GM18526 (cell line): ENCODE measurements around the gene KLK13.

ENCODE experiments used
- POLR2A ChIP-seq: IDR thresholded peaks from 3 replicates; pipeline ENCODE4 v1.6.1; 2011; ENCODE audit not compliant: insufficient read length; ENCODE audit errors: extremely low read depth

The KLK13 gene

GRCh38 chr19:51047031-51047335 is 17.9 kb downstream of the KLK13 start:
- no peak for TF ChIP-seq POLR2A

- TF ChIP-seq POLR2A = no peak
Observed at GRCh38 chr19:51044327-51044726, 20.6 kb downstream of the KLK13 start.

- TF ChIP-seq POLR2A = no peak
Observed at GRCh38 chr19:51043497-51043896, 21.4 kb downstream of the KLK13 start.

- no peak for TF ChIP-seq POLR2A
Observed at GRCh38 chr19:51040151-51040550, 24.7 kb downstream of the KLK13 start.

GRCh38 chr19:51036519-51036918 is 28.4 kb downstream of the KLK13 start:
- TF ChIP-seq POLR2A = no peak

GRCh38 chr19:51034704-51035103 is 30.2 kb downstream of the KLK13 start, which contains the start of gene KLK12:
TSS of gene KLK12 (minus strand) at chr19:51035002. CDS start at chr19:51034621, 381 bp downstream.
- TF ChIP-seq POLR2A = no peak

- no peak for TF ChIP-seq POLR2A
Observed at GRCh38 chr19:51031880-51032225, 33.0 kb downstream of the KLK13 start.

GRCh38 chr19:51031220-51031879 is 33.5 kb downstream of the KLK13 start:
- TF ChIP-seq POLR2A = no peak

- TF ChIP-seq POLR2A = no peak
Observed at GRCh38 chr19:51030631-51031030, 34.3 kb downstream of the KLK13 start.

- TF ChIP-seq POLR2A = no peak
Observed at GRCh38 chr19:51029718-51030117, 35.2 kb downstream of the KLK13 start.

- no peak for TF ChIP-seq POLR2A
Observed at GRCh38 chr19:51027873-51028272, 37.0 kb downstream of the KLK13 start.

GRCh38 chr19:51027126-51027806 is 37.6 kb downstream of the KLK13 start:
- TF ChIP-seq POLR2A = no peak

- TF ChIP-seq POLR2A = no peak
Observed at GRCh38 chr19:51026554-51026831, 38.4 kb downstream of the KLK13 start, which contains the start of gene KLK11. TSS of gene KLK11 (minus strand) at chr19:51026616. CDS start at chr19:51025631, 985 bp downstream.

GRCh38 chr19:51025809-51026553 is 38.9 kb downstream of the KLK13 start:
- no peak for TF ChIP-seq POLR2A

GRCh38 chr19:51025401-51025800 is 39.5 kb downstream of the KLK13 start:
- no peak for TF ChIP-seq POLR2A

- no peak for TF ChIP-seq POLR2A
Observed at GRCh38 chr19:51024924-51025323, 40.0 kb downstream of the KLK13 start.

GRCh38 chr19:51023946-51024345 is 40.9 kb downstream of the KLK13 start:
- no peak for TF ChIP-seq POLR2A

GRCh38 chr19:51022526-51022925 is 42.4 kb downstream of the KLK13 start:
- TF ChIP-seq POLR2A = no peak
